GM21515 (cell line): ENCODE results near the gene MRPL41.
"Not testable (repeated sequence)": the region's sequence is repeated elsewhere in the genome, so short reads cannot be mapped to it uniquely, and the experiment has no call there.

ENCODE experiments used
- ATAC-seq: cut with Tn5 transposase; IDR thresholded peaks from one replicate; pipeline ENCODE4 v1.9.1; 2021; ENCODE audit not compliant: unreplicated experiment

MRPL41 gene

GRCh38 chr9:137552022-137552768 is 516 bp downstream of the MRPL41 start:
- peak; percentile 12 for ATAC-seq

DNA sequence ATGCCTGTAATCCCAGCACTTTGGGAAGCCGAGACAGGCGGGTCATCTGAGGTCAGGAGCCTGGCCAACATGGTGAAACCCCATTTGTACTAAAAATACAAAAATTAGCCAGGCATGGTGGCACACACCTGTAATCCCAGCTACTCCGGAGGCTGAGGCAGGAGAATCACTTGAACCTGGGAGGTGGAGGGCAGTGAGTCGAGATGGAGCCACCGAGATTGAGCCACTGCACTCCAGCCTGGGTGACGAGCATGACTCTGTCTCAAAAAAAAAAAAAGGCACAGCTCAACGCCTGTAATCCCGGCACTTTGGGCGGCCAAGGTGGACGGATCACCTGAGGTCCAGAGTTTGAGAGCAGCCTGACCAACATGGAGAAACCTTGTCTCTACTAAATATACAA is 2.0 kb downstream of the MRPL41 start:
- ATAC-seq: not testable (repeated sequence)

DNA sequence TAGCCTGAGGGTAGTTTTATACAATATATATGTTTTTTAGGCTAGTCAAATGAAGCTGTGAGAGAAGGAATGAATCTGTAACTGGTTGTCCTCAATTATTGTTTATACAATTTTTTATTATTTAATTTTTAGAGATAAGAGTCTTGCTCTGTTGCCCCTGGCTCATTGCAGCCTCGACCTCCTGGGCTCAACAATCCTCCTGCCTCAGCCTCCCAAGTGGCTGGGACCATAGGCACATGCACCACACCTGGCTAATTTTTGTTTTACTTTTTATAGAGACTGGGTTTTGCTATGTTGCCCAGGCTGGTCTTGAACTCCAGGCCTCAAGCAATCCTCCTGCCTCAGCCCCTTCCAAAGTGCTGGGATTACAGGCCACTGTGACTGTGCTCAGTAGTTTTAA is 2.7 kb downstream of the MRPL41 start:
- no peak for ATAC-seq

DNA sequence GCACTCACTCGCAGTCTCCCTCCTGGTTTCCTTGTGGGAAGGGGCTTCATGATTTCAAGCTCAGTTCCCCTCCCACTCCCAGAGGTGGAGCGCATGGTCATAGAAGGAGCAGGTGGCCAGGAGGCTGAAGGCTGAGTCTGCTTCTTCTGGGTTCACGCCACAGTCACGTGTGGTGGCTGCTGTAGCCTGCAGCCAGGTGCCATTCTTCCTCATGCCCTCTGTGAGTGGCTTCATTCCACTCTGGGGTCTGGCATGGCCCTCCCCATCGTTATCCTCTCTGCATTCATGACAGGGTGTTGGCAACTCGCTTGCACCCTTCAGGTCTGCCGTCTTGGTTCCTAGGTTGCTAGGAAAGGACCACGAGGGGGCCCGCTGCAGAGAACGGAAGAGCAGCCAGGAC is 3.5 kb downstream of the MRPL41 start:
- ATAC-seq: no peak

GRCh38 chr9:137556069-137556838 is 4.6 kb downstream of the MRPL41 start:
- no peak for ATAC-seq

- ATAC-seq: no peak
Measured at GRCh38 chr9:137558127-137558526, 6.4 kb downstream of the MRPL41 start.

GRCh38 chr9:137564134-137564533 is 12.5 kb downstream of the MRPL41 start:
- ATAC-seq: no peak

GRCh38 chr9:137564817-137565411 is 13.2 kb downstream of the MRPL41 start:
- ATAC-seq: no peak

GRCh38 chr9:137568445-137568844 is 16.8 kb downstream of the MRPL41 start:
- ATAC-seq: not testable (repeated sequence)

- ATAC-seq: no peak
Measured at GRCh38 chr9:137569609-137570203, 18.0 kb downstream of the MRPL41 start.

- ATAC-seq: no peak
Measured at GRCh38 chr9:137570566-137570965, 18.9 kb downstream of the MRPL41 start.

DNA sequence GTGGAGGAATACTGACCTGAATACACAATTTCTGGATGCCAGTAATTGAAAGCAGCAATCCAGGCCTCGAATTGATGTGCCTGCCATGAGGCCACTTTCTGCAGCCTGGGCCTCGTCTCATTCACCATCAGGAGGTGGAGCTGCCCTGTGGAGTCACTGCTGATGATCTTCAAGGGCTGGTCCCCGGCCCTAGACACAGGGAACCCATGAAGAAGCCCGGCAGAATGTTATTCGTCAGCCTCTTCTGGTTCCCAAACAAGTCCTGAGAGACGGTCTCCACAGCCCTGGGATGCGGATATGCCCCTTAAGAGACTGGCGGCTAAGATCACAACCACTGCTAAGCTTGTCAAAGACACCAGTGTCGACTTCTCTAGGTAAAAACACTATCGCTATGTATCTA is 22.5 kb downstream of the MRPL41 start:
- ATAC-seq: no peak

- ATAC-seq: no peak
Measured at GRCh38 chr9:137575364-137575715, 23.7 kb downstream of the MRPL41 start.

DNA sequence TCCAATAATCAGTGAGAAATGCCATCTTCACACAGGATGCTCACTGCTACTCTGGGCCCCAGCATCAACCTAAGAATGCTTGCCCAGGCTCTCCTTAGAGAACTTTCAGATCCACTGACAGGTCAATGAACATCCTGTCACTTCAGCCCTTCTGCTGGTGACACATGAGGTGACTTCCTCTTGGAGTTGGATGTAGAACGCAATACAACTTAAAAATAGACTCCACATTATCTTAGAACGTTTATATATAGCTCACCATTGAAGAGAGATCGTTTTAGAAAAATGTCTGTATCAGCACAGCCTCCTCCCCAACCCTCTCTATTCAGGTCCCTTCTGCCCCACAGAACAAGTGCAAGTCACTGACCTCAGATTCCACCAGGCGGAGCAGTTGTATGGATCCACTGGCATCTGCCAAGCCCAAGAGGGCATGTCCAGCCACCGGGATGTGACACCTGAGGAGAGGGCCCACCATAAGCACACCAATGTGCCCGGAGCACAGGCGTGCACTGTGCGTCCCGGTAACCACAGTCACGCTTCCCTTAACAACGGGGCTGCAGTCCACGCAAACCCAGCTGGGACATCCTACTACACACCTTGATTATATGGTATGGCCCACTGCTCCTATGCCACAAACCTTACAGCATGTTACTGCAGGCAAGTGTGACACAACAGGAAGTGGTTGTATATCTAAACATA is 24.2 kb downstream of the MRPL41 start:
- ATAC-seq: no peak

GRCh38 chr9:137578518-137579258 is 27.0 kb downstream of the MRPL41 start, which contains the start of gene DPH7:
TSS of gene DPH7 (minus strand) at chr9:137578925. CDS start at chr9:137578777, 148 bp downstream.
- ATAC-seq: peak; percentile 76

DNA sequence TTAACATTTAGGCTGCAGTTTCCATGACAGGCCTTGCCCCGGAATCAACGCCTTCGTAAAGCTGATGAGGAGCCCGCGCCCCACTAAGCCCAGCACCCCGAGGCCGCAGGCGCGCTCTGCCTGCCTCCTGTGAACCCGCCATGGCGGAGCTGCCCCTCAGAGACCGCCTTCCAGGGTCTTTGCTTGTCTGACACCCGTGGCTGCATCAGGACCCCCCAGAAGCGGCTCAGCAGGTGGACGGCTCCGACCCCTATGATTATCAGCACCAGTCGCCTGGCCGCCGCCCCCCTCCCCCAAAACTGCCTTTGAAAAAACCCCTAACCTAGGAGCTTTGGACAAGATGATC is 27.6 kb downstream of the MRPL41 start:
- ATAC-seq: no peak

DNA sequence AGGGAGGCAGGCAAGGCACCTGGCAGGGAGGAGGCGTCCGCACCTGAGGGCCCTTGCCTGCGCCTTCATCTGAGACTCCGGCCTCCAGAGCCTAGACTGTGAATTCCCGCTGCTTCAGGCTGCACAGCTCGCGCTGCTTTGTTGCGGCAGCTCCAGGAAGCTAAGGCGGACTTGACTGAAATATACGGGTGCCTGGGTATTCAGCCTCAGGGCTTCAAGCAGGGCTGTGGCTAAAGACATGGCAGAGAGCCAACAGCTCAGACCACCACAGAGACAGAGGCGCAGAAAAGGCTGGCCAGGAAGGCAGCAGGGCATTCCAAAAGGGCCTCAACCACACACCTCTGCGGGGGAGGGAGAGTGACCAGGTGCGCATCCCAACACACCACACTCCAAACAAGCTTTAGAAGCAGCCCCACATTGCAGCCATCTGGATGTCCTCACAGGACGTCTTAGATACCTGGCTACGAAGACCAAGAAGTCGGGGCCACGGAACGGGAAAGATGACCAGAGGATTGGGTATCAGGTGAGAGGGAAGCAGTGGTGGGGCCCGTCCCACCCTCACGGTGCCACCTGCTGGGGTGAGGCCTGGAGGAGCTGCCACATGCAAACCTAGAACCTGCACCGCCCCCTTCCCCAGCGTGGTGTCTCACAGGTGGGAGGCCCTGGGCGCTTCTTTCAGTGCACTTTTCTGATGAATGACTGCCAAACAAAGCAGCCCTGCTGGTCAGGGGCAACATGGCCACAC is 28.7 kb downstream of the MRPL41 start:
- no peak for ATAC-seq

DNA sequence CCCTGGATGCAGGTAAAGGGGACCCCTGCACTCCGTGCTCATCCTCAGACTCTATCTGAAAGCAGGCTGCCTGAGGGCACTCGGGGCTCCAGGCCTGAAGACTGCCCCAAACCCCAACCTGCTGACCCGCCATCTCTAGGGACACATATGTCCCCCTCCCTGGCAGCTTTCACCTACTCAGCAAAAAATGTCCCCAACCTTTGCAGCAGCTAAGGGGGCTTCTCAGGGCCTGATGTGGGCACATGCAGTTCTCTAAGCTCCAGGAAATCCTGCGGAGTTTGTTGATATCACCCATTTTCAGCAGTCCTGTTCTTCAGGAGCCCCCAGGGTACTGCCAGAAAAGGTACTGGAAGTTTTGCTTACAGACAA is 29.3 kb downstream of the MRPL41 start:
- no peak for ATAC-seq

- no peak for ATAC-seq
Measured at GRCh38 chr9:137581361-137582285, 29.9 kb downstream of the MRPL41 start.
